GM12878 (cell line): ENCODE data around the gene SUCNR1. TPM values are rescaled to one million over a fixed set of nuclear protein-coding genes. Genes with fewer than 3 reads are reported as not detected.

Source experiments
- ATAC-seq: fragments of 200-7000 bp; cut with Tn5 transposase; 3 replicates; pipeline ENCODE4 v1.9.1; 2020; ENCODE audit warnings: mild to moderate bottlenecking, moderate library complexity
- BruUV-seq: library from RNA; stranded (reverse); fragments of 400-500 nt; replicated peaks from 2 replicates; lab custom pipeline; 2021; lab: Mats Ljungman, UMichigan
- CTCF ChIA-PET: fragments of 300-600 bp; sonication (Branson Sonifier 250); formaldehyde crosslinking; extraction: SDS; loops from one replicate; lab custom pipeline; 2021; ENCODE audit warnings: inconsistent platforms; lab: Yijun Ruan, JAX
- POLR2A ChIA-PET: fragments of 350-600 bp; formaldehyde crosslinking; extraction: SDS; loops from one replicate; lab custom pipeline; 2021; ENCODE audit warnings: inconsistent platforms; lab: Charles Lee
- RAD21 ChIA-PET: fragments of 300-600 bp; sonication (Branson Sonifier 250); formaldehyde crosslinking; loops from one replicate; lab custom pipeline; 2023; ENCODE audit warnings: antibody characterized with exemption; ENCODE audit not compliant: unreplicated experiment; lab: Charles Lee
- SMC1A ChIA-PET: fragments of 300-600 bp; sonication (Branson Sonifier 250); formaldehyde crosslinking; loops from one replicate; lab custom pipeline; 2023; ENCODE audit not compliant: unreplicated experiment, uncharacterized antibody; lab: Charles Lee
- DNase-seq: peaks from one replicate; pipeline ENCODE4 v3.0.0-alpha.2; 2011; ENCODE audit warnings: low read depth, low spot score
- FAIRE-seq: peaks from 3 replicates; lab custom pipeline; 2011; peaks lifted over from hg19 to GRCh38; lab: Jason Lieb, UNC
- H2AFZ ChIP-seq: 2 replicates; pipeline ENCODE4 v1.6.0; 2011; ENCODE audit warnings: low read depth, low read length, control low read depth; ENCODE audit not compliant: control insufficient read depth
- H3K27ac ChIP-seq: 2 replicates; pipeline ENCODE4 v1.5.1; 2011; ENCODE audit warnings: control low read depth; ENCODE audit not compliant: control insufficient read depth, insufficient read depth
- H3K27me3 ChIP-seq, 2 experiments: replicated peaks in 1 of 2; 2 replicates each; pipeline versions ENCODE4 v1.6.0 to v1.6.1; 2011; ENCODE audit warnings: low read length in 1 of 2; ENCODE audit not compliant: control insufficient read depth in 2 of 2, insufficient read depth in 2 of 2
- H3K36me3 ChIP-seq, 2 experiments: 2 replicates each; pipeline ENCODE4 v1.5.1; 2011; ENCODE audit warnings: low read length in 1 of 2; ENCODE audit not compliant: control insufficient read depth in 2 of 2, insufficient read depth in 2 of 2
- H3K4me1 ChIP-seq: 2 replicates; pipeline ENCODE4 v1.6.1; 2011; ENCODE audit warnings: mild to moderate bottlenecking, low read length, moderate library complexity, mixed read lengths; ENCODE audit not compliant: control insufficient read depth, insufficient read depth
- H3K4me2 ChIP-seq: 2 replicates; pipeline ENCODE4 v1.6.0; 2011; ENCODE audit warnings: control low read depth; ENCODE audit not compliant: control insufficient read depth, insufficient read depth
- H3K4me3 ChIP-seq: fragments of 200-600 bp; sonication (generic); 2 replicates; pipeline ENCODE4 v1.5.1; 2016
- H3K79me2 ChIP-seq: 2 replicates; pipeline ENCODE4 v1.6.0; 2011; ENCODE audit warnings: low read length; ENCODE audit not compliant: control insufficient read depth, insufficient read depth
- H3K9ac ChIP-seq: 2 replicates; pipeline ENCODE4 v1.8.0; 2011; ENCODE audit warnings: low read length, control low read depth, mixed read lengths; ENCODE audit not compliant: control insufficient read depth, insufficient read depth
- H3K9me3 ChIP-seq: replicated peaks from 3 replicates; pipeline ENCODE4 v1.5.1; 2011; ENCODE audit warnings: mild to moderate bottlenecking, low read length; ENCODE audit not compliant: control insufficient read depth, insufficient read depth
- H4K20me1 ChIP-seq: 2 replicates; pipeline ENCODE4 v1.6.0; 2011; ENCODE audit not compliant: control insufficient read depth, insufficient read depth
- ASH2L ChIP-seq: fragments of 300-600, 200-600 bp; sonication (generic); IDR thresholded peaks from 2 replicates; pipeline ENCODE4 v1.6.1; 2017; ENCODE audit warnings: low read depth, mild to moderate bottlenecking, borderline replicate concordance
- CREM ChIP-seq: IDR thresholded peaks from 2 replicates; pipeline ENCODE4 v1.6.1; 2014; ENCODE audit warnings: antibody characterized with exemption, low read depth
- ESRRA ChIP-seq: IDR thresholded peaks from 2 replicates; pipeline ENCODE4 v1.6.1; 2012; ENCODE audit warnings: mild to moderate bottlenecking, low read length, improper control_type of control experiment
- JUNB ChIP-seq: IDR thresholded peaks from 2 replicates; pipeline ENCODE4 v1.6.1; 2016; ENCODE audit warnings: antibody characterized with exemption, mild to moderate bottlenecking
- KAT2A ChIP-seq: conservative IDR thresholded peaks from 2 replicates; pipeline ENCODE4 v1.6.1; 2011; ENCODE audit warnings: low read depth, low read length; ENCODE audit not compliant: control insufficient read depth
- PAX5 ChIP-seq: IDR thresholded peaks from 2 replicates; pipeline ENCODE4 v1.6.1; 2011; ENCODE audit warnings: low read depth, low read length, borderline replicate concordance
- RUNX3 ChIP-seq: IDR thresholded peaks from 2 replicates; pipeline ENCODE4 v1.6.1; 2012; ENCODE audit warnings: low read length, inconsistent platforms
- SP1 ChIP-seq: IDR thresholded peaks from one replicate; pipeline ENCODE4 v1.6.1; 2011; ENCODE audit warnings: low read depth, low read length
- SREBF1 ChIP-seq: IDR thresholded peaks from 2 replicates; pipeline ENCODE4 v1.6.1; 2012; ENCODE audit warnings: mild to moderate bottlenecking, low read length
- ZNF217 ChIP-seq: fragments of 450-650 bp; IDR thresholded peaks from 2 replicates; pipeline ENCODE4 v1.6.1; 2017; ENCODE audit warnings: antibody characterized with exemption, mild to moderate bottlenecking
- WGBS: methylation state at CpG from one replicate; pipeline ENCODE4 v1.1.6; 2016; ENCODE audit warnings: low lambda C conversion rate; ENCODE audit not compliant: insufficient replicate concordance, insufficient coverage; ENCODE audit errors: missing lambda C conversion rate; 5-methylcytosine and 5-hydroxymethylcytosine counted together
- in situ Hi-C: fragments of 300-500 bp; cut with MboI; formaldehyde crosslinking; loops from 9 replicates; pipeline ENCODE4 v1.14.3; 2018; ENCODE audit warnings: mixed read lengths
- intact Hi-C: fragments of 100-400 bp; cut with micrococcal nuclease; formaldehyde crosslinking; loops from one replicate; pipeline ENCODE4 v1.14.2; 2022; ENCODE audit not compliant: unreplicated experiment
- polyA plus RNA-seq, 11 experiments: library from polyadenylated mRNA; depleted of rRNA in 4 of 11; unstranded in 6 of 11; stranded (reverse) in 5 of 11; fragments of >200 nt; fragmentation: Nextera tagmentation in 4 of 11; fragmentation: Illumina TruSeq in 1 of 11; extraction: Ambion mirVana in 4 of 11; extraction: Trizol in 1 of 11; gene quantifications; 1 replicate in 1 of 11; 2 replicates in 10 of 11; pipeline versions ENCODE4 v1.2.1 to v1.2.3, GENCODE V29; 2011 to 2016; ENCODE audit warnings: inconsistent platforms in 2 of 11, missing spikeins in 2 of 11, low read depth in 1 of 11
- total RNA-seq, 4 experiments: library from RNA; depleted of rRNA in 3 of 4; stranded (reverse); fragments of >200 nt in 3 of 4; fragmentation: Illumina TruSeq in 1 of 4; extraction: Trizol in 1 of 4; gene quantifications; 2 replicates each; pipeline versions ENCODE4 v1.2.1 to v1.2.3, GENCODE V29; 2013 to 2021
- TF ChIP-seq, protein P1 (sequence below): fragments of 450-650 bp; IDR thresholded peaks from 2 replicates; pipeline ENCODE4 v1.6.1; 2018; ENCODE audit warnings: borderline replicate concordance, mild to moderate bottlenecking; ENCODE audit not compliant: partially characterized antibody
- TF ChIP-seq, protein P2 (sequence below): IDR thresholded peaks from 2 replicates; pipeline ENCODE4 v1.6.1; 2012; ENCODE audit warnings: low read depth, low read length, improper control_type of control experiment
- TF ChIP-seq, protein P3 (sequence below): fragments of 450-650 bp; IDR thresholded peaks from 2 replicates; pipeline ENCODE4 v1.6.1; 2016; ENCODE audit warnings: mild to moderate bottlenecking

The SUCNR1 gene
- total and polyA plus RNA-seq, 10 of the 15 experiments (the other 5 are each of a cell fraction or from before 2014, with no cell fraction given): 0.03 to 0.12 (median 0.07) TPM; not detected in 4

DNA sequence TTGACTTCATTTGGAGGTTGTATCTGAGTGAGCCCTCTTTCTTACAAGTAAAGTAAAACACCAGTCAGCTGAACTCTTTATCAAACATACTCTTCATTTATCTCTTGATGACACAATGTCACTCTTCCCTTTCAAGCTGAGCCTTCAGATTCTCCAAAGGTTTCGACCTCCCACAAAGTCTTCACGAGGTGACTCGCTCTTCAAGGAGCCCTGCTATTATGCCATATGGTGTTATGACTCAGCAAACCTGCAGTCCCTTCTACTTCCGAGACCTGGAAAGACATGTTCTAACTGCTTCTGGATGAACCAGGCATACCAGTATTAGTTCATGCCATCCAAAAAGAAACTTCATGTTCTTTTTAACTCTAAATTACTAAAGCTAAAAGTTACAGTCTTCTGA, 36.4 kb upstream of the SUCNR1 start:
- Histone ChIP-seq H3K36me3 (no peaks in the 10 kb centered on the region), H3K4me2 (no peak overlapping the region), H3K4me1 (no peaks in the 10 kb centered on the region), H3K4me3 (no peak overlapping the region), H3K27me3 (no peaks in the 10 kb centered on the region), H4K20me1 (no peaks in the 10 kb centered on the region), H3K27ac (no peak overlapping the region), H3K9me3 (no peaks in the 10 kb centered on the region), H3K79me2 (no peaks in the 10 kb centered on the region), H2AFZ (no peak overlapping the region), H3K9ac (no peak overlapping the region)
- in situ Hi-C loops: loop anchor here (10.0 kb wide), 1 partner anchor 402 kb away; no protein-coding TSS in a partner anchor
- intact Hi-C loops: loop anchor here (1.0 to 5.0 kb wide), 2 partner anchors 545 to 609 kb away; no protein-coding TSS in a partner anchor
- WGBS: 57% methylated on average over 4 of the region's 4 CpGs
- no TSS peak for BruUV-seq
- TF ChIP-seq, protein P1, sequence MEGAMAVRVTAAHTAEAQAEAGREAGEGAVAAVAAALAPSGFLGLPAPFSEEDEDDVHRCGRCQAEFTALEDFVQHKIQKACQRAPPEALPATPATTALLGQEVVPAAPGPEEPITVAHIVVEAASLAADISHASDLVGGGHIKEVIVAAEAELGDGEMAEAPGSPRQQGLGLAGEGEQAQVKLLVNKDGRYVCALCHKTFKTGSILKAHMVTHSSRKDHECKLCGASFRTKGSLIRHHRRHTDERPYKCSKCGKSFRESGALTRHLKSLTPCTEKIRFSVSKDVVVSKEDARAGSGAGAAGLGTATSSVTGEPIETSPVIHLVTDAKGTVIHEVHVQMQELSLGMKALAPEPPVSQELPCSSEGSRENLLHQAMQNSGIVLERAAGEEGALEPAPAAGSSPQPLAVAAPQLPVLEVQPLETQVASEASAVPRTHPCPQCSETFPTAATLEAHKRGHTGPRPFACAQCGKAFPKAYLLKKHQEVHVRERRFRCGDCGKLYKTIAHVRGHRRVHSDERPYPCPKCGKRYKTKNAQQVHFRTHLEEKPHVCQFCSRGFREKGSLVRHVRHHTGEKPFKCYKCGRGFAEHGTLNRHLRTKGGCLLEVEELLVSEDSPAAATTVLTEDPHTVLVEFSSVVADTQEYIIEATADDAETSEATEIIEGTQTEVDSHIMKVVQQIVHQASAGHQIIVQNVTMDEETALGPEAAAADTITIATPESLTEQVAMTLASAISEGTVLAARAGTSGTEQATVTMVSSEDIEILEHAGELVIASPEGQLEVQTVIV: no peak
- TF ChIP-seq, protein P2, sequence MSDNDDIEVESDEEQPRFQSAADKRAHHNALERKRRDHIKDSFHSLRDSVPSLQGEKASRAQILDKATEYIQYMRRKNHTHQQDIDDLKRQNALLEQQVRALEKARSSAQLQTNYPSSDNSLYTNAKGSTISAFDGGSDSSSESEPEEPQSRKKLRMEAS: no peak
- TF ChIP-seq CREM: no peak
- no peak for TF ChIP-seq SP1
- TF ChIP-seq JUNB: no peak
- no peak for TF ChIP-seq KAT2A
- no peak for TF ChIP-seq ESRRA
- TF ChIP-seq RUNX3: no peak
- no peak for TF ChIP-seq PAX5
- no peak for TF ChIP-seq ASH2L
- TF ChIP-seq, protein P3, sequence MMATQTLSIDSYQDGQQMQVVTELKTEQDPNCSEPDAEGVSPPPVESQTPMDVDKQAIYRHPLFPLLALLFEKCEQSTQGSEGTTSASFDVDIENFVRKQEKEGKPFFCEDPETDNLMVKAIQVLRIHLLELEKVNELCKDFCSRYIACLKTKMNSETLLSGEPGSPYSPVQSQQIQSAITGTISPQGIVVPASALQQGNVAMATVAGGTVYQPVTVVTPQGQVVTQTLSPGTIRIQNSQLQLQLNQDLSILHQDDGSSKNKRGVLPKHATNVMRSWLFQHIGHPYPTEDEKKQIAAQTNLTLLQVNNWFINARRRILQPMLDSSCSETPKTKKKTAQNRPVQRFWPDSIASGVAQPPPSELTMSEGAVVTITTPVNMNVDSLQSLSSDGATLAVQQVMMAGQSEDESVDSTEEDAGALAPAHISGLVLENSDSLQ: no peak
- no peak for TF ChIP-seq ZNF217
- no peak for TF ChIP-seq SREBF1
- DNase-seq (no peak), FAIRE-seq (no peak), ATAC-seq (no peak)
- POLR2A ChIA-PET: no interaction called here
- SMC1A ChIA-PET: interaction anchor here (0.6 to 4.3 kb wide), 8 partner anchors 9 to 609 kb away, joined by 3 to 38 read pairs (median 4); no protein-coding TSS in a partner anchor
- RAD21 ChIA-PET: interaction anchor here (1.0 to 2.7 kb wide), 4 partner anchors 11 to 545 kb away, joined by 3 to 16 read pairs (median 5); no protein-coding TSS in a partner anchor
- CTCF ChIA-PET: interaction anchor here (0.6 to 4.9 kb wide), 14 partner anchors 8 to 669 kb away, joined by 3 to 55 read pairs (median 3); no protein-coding TSS in a partner anchor
